ENCODE results near the gene KCNJ1.

KCNJ1 gene

DNA sequence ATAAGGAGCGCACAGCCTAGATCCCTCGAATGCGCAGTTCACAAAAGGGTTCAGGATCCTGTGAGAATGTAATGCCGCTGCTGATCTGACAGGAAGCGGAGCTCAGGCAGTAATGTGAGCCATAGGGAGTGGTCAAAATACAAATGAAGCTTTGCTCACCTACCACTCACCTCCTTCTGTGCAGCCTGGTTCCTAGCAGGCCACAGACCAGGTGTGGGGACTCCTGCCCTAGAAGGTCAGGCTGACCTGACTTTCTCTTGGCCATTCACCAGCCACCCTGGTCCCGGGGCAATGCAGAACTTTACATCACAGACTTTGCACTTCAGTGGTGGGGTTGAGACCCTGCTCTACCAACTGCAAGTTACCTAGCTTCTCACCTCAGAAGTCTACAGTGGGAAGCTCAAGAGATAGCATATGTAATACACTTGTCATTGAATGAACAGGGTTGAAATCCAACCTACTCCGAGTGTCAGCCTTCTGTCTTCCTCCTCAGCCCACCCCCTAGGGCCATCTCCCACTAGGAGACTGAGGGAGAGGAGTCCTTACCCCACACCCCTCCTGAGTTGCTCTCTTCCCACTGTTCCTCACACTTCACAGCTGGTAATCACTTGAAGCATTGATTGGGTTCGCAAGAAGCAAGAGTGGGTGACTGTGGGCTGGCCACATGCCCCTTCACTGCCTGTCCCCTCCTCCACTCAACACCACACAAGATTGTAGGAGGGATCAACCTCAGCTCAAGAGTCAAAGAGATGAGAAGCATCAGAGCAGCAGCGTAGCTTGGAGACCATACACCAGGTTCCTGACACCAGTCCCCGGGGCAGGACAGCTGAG, 2.0 kb upstream of the KCNJ1 start:
- Histone ChIP-seq H3K27ac (ENCODE audit: low read depth, low read length) (no peak overlapping the region), H3K36me3 (ENCODE audit: control insufficient read depth, insufficient read depth, low read length) (no peaks in the 10 kb centered on the region), H3K4me1 (ENCODE audit: control insufficient read depth, insufficient read depth, low read length) (no peaks in the 10 kb centered on the region), H3K4me3 (ENCODE audit: low read length) (no peak overlapping the region), H3K9ac (ENCODE audit: low read length) (no peak overlapping the region), H3K27me3 (ENCODE audit: control insufficient read depth, insufficient read depth, low read length) (no peaks in the 10 kb centered on the region)

- no peak overlapping the region for H3K4me3 ChIP-seq (ENCODE audit: low read length)
- no peaks in the 10 kb centered on the region for H3K4me1 ChIP-seq (ENCODE audit: control insufficient read depth, insufficient read depth, low read length)
- no peaks in the 10 kb centered on the region for H3K36me3 ChIP-seq (ENCODE audit: control insufficient read depth, insufficient read depth, low read length)
- no peak overlapping the region for H3K9ac ChIP-seq (ENCODE audit: low read length)
- H3K27ac ChIP-seq (ENCODE audit: low read depth, low read length): no peak overlapping the region
- no peaks in the 10 kb centered on the region for H3K27me3 ChIP-seq (ENCODE audit: control insufficient read depth, insufficient read depth, low read length)
Observed at GRCh38 chr11:128865490-128865889, 1.6 kb downstream of the KCNJ1 start.

GRCh38 chr11:128862908-128863660, 4.0 kb downstream of the KCNJ1 start:
- no peak overlapping the region for H3K27ac ChIP-seq (ENCODE audit: low read depth, low read length)
- no peak overlapping the region for H3K4me3 ChIP-seq (ENCODE audit: low read length)
- H3K27me3 ChIP-seq (ENCODE audit: control insufficient read depth, insufficient read depth, low read length): no peaks in the 10 kb centered on the region

DNA sequence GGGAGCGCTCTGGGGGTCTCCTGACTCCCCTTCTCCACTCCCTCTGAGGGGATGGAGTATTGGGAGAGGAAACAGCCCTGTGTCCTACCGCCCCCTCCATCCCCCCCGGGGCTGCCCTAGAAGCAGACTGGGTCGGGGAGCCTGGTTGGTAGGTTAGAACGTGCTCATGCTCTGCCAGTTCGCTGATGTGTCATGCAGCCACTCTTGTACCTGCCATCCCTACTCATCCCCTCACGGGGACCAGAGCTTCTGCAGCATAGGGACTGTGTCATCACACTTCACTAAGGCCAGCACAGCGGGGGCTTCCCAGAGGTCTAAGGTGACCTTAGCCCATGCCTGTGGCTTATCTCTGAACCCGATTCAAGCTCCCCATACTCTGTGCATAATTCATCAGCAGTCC, 4.7 kb downstream of the KCNJ1 start:
- Histone ChIP-seq H3K36me3 (ENCODE audit: control insufficient read depth, insufficient read depth, low read length) (no peaks in the 10 kb centered on the region), H3K27me3 (ENCODE audit: control insufficient read depth, insufficient read depth, low read length) (no peaks in the 10 kb centered on the region)

More at GRCh38 chr11:128862908-128863660, 4.0 kb downstream of the KCNJ1 start:
- H3K36me3 ChIP-seq (ENCODE audit: control insufficient read depth, insufficient read depth, low read length): no peaks in the 10 kb centered on the region
- H3K9ac ChIP-seq (ENCODE audit: low read length): no peak overlapping the region
- no peaks in the 10 kb centered on the region for H3K4me1 ChIP-seq (ENCODE audit: control insufficient read depth, insufficient read depth, low read length)

DNA sequence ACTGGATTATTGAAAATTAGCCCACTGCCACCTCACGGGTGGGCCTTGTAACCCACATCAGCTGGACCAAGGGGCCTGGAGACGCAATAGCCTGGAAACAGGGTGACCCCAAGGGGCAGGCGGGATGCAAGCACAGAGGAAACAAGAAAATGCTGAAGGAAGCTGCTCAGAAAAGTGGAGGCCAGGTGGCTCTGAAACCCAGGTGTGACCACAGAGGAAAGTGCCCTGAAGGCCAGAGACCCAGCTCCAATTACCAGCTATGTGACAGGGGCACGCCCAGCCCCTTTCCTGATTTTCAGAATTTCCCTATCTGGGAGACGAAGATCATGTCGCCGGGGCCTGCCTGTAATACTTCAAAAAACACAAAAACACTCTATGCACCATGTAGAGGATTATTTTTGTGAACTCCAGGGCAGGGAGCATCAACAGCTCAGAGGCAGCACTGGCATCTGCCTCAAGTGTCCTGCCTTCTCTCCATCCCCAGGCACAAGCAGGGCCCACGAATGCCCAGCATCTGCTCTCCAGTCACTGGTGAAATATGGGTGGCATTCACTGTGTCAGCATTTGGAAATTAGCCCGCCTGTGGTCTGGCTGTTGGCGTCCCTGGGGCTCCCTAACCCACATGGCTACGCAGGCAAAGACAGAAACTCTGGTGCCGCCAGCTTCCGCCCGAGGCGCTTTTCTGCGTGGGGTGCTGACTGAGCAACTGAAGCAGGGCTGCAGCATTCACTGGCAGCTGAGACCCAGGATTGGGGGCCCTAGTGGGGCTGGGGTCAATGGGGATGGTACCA, 6.3 kb downstream of the KCNJ1 start:
- Histone ChIP-seq H3K9ac (ENCODE audit: low read length) (no peak overlapping the region), H3K4me1 (ENCODE audit: control insufficient read depth, insufficient read depth, low read length) (no peaks in the 10 kb centered on the region), H3K27ac (ENCODE audit: low read depth, low read length) (no peak overlapping the region), H3K27me3 (ENCODE audit: control insufficient read depth, insufficient read depth, low read length) (peaks cover 2% of the 10 kb centered on the region), H3K36me3 (ENCODE audit: control insufficient read depth, insufficient read depth, low read length) (no peaks in the 10 kb centered on the region), H3K4me3 (ENCODE audit: low read length) (no peak overlapping the region)

More for the DNA sequence above, 4.7 kb downstream of the KCNJ1 start:
- H3K9ac ChIP-seq (ENCODE audit: low read length): no peak overlapping the region
- no peak overlapping the region for H3K27ac ChIP-seq (ENCODE audit: low read depth, low read length)
- H3K4me3 ChIP-seq (ENCODE audit: low read length): no peak overlapping the region
- no peaks in the 10 kb centered on the region for H3K4me1 ChIP-seq (ENCODE audit: control insufficient read depth, insufficient read depth, low read length)

GRCh38 chr11:128859563-128860441, 7.3 kb downstream of the KCNJ1 start:
- no peak overlapping the region for H3K27ac ChIP-seq (ENCODE audit: low read depth, low read length)
- H3K9ac ChIP-seq (ENCODE audit: low read length): no peak overlapping the region
- peaks cover 2% of the 10 kb centered on the region for H3K27me3 ChIP-seq (ENCODE audit: control insufficient read depth, insufficient read depth, low read length)
- H3K36me3 ChIP-seq (ENCODE audit: control insufficient read depth, insufficient read depth, low read length): no peaks in the 10 kb centered on the region
- H3K4me3 ChIP-seq (ENCODE audit: low read length): no peak overlapping the region
- no peaks in the 10 kb centered on the region for H3K4me1 ChIP-seq (ENCODE audit: control insufficient read depth, insufficient read depth, low read length)

DNA sequence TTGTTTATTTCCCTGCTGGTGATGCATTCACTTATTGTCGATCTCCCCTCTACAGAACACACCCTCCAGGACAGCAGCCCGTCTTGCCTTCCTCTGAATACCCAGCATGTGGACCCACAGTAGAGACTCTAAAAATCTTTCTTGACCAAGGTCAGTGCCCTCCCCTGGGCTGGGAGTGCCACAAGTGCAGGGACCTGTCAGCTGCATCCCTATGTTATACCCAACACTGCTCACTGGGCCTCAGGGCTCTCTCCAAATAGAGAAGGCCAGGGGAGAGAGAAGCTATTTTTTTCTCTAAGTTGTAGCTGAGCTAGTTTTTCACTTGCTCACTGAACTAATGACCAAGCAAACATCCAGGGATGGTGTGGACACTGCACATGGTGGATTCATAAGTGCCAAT, 9.8 kb downstream of the KCNJ1 start:
- Histone ChIP-seq H3K9ac (ENCODE audit: low read length) (no peak overlapping the region), H3K36me3 (ENCODE audit: control insufficient read depth, insufficient read depth, low read length) (no peaks in the 10 kb centered on the region), H3K27ac (ENCODE audit: low read depth, low read length) (no peak overlapping the region), H3K27me3 (ENCODE audit: control insufficient read depth, insufficient read depth, low read length) (peaks cover 2% of the 10 kb centered on the region), H3K4me3 (ENCODE audit: low read length) (no peak overlapping the region), H3K4me1 (ENCODE audit: control insufficient read depth, insufficient read depth, low read length) (no peaks in the 10 kb centered on the region)

DNA sequence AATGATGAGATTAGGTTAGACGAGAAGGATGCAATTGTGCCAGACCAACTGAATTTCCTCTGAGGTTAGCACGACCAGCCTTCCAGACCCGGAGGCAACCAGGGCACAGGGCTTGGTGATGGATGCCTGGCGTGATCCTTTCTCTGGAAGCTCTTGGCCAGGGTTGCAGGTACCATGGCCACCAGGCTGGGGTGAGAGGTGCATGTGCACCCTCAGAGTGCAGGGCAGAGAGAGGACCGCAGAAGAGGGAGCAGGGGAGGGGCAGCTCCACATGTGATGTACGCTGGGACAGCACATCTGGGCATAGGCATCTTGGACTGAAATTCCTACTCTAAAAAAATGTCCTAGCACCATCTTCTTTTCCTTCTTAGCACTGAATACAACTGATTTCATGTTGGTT, 10.9 kb downstream of the KCNJ1 start:
- H3K27ac ChIP-seq (ENCODE audit: low read depth, low read length): no peak overlapping the region
- H3K4me3 ChIP-seq (ENCODE audit: low read length): no peak overlapping the region
- H3K4me1 ChIP-seq (ENCODE audit: control insufficient read depth, insufficient read depth, low read length): no peaks in the 10 kb centered on the region
- no peak overlapping the region for H3K9ac ChIP-seq (ENCODE audit: low read length)
- H3K27me3 ChIP-seq (ENCODE audit: control insufficient read depth, insufficient read depth, low read length): peaks cover 2% of the 10 kb centered on the region
- no peaks in the 10 kb centered on the region for H3K36me3 ChIP-seq (ENCODE audit: control insufficient read depth, insufficient read depth, low read length)

DNA sequence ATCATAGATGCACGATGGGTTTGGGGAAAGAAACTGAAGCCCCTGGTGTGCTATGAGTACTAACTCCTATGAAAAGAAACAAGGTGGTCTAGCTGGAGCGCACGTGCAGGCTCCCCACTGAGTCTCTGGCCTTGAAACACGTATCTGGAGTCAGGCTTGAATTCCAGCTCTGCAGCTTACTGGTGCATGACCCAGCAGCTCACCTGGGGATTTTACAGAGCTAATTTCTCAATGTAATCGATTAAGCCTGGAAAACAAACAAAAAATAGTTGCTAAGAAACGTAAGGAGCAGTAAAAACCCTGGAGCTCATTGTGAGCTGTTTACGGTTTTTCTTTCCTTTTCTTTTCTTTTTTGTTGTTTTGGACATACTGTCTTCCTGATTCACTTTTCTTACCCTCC, 12.3 kb downstream of the KCNJ1 start:
- H3K4me1 ChIP-seq (ENCODE audit: control insufficient read depth, insufficient read depth, low read length): no peaks in the 10 kb centered on the region
- no peak overlapping the region for H3K27ac ChIP-seq (ENCODE audit: low read depth, low read length)
- no peak overlapping the region for H3K9ac ChIP-seq (ENCODE audit: low read length)
- no peaks in the 10 kb centered on the region for H3K36me3 ChIP-seq (ENCODE audit: control insufficient read depth, insufficient read depth, low read length)
- H3K27me3 ChIP-seq (ENCODE audit: control insufficient read depth, insufficient read depth, low read length): peaks cover 2% of the 10 kb centered on the region
- no peak overlapping the region for H3K4me3 ChIP-seq (ENCODE audit: low read length)

- no peaks in the 10 kb centered on the region for H3K36me3 ChIP-seq (ENCODE audit: control insufficient read depth, insufficient read depth, low read length)
- no peak overlapping the region for H3K9ac ChIP-seq (ENCODE audit: low read length)
- H3K4me1 ChIP-seq (ENCODE audit: control insufficient read depth, insufficient read depth, low read length): no peaks in the 10 kb centered on the region
- H3K27ac ChIP-seq (ENCODE audit: low read depth, low read length): no peak overlapping the region
- peaks cover 2% of the 10 kb centered on the region for H3K27me3 ChIP-seq (ENCODE audit: control insufficient read depth, insufficient read depth, low read length)
- no peak overlapping the region for H3K4me3 ChIP-seq (ENCODE audit: low read length)
Observed at GRCh38 chr11:128853559-128853958, 13.5 kb downstream of the KCNJ1 start.

DNA sequence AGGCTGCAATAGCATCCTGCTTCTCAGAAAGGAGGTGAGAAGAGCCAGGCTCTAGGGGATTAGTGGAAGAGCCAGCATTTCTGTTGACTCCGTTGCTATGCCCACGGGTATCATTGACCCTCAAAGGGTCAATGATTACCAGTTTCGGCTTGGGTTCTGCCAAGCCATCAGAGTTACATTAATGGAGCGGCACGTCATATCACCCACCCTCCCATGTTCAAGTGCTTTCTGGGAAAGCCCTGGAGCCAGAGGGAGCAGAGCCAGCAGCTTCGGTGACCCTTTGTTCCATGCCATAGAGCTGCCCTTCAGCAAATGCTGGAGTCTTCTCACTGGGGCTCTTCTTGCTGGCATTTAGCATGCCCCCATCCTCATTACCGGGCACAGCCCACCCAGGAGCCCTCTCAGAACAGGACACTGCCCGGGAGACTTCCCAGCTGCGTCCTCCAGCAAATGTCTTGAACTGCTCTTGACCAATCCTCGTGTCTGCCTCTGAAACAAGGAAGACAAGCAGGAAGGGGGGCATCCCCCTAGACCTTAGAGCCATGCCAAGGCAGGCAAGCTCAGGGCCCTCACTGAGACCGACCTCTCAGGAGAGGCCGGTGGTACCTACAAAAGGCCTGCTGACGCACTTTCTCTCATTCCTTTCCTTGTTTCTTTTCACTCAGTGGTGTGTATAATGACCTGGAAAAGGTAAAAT, 14.6 kb downstream of the KCNJ1 start:
- H3K4me1 ChIP-seq (ENCODE audit: control insufficient read depth, insufficient read depth, low read length): no peaks in the 10 kb centered on the region
- no peaks in the 10 kb centered on the region for H3K36me3 ChIP-seq (ENCODE audit: control insufficient read depth, insufficient read depth, low read length)
- H3K27ac ChIP-seq (ENCODE audit: low read depth, low read length): no peak overlapping the region
- H3K27me3 ChIP-seq (ENCODE audit: control insufficient read depth, insufficient read depth, low read length): peaks cover 2% of the 10 kb centered on the region
- no peak overlapping the region for H3K4me3 ChIP-seq (ENCODE audit: low read length)
- H3K9ac ChIP-seq (ENCODE audit: low read length): no peak overlapping the region
